ENCODE results near the gene WDR90.

The WDR90 gene

GRCh38 chr16:625977-626765, 23.0 kb upstream of the WDR90 start:
- in situ Hi-C loops (cut with HindIII; ENCODE audit: low sequenced_read_pairs): no loop called here

- in situ Hi-C loops (cut with HindIII; ENCODE audit: low sequenced_read_pairs): no loop called here
Observed at GRCh38 chr16:626787-627453, 22.2 kb upstream of the WDR90 start.

DNA sequence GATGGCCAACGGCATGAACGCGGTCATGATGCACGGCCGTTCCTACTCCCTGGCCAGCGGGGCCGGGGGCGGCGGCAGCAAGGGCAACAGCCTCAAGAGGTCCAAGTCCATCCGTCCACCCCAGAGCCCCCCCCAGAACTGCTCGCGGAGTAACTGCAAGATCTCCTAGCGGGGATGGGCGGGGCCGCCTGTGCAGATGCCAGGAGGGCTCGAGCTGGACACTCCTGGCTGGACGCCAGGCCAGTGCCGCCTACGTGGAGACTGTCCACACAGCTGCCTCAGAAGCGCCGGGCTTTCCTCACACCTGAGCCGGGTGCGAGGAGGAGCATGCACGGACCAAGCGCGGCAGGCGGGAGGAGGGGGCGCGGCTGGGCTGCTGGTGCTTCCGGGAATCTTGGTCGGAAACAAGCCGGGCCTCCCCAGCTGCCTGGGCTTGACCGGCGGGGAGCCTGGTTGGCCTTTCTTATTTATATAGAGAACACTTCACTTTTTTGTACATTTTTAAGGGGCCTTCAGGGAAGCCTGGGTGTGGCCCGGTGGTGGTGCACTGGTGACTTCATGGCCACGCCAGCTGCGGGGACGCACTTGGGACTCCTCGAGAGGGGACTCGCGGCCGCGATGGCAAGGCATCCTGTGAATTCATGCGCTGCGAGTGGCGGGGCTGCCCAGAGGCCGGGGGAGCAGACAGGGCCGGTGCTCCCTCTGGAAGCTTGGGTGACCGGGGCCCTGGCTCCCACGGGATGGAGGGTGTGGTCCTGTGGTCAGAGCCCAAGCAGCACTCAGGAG, 21.5 kb upstream of the WDR90 start:
- in situ Hi-C loops (cut with HindIII; ENCODE audit: low sequenced_read_pairs): no loop called here

GRCh38 chr16:628321-629061, 20.7 kb upstream of the WDR90 start:
- in situ Hi-C loops (cut with HindIII; ENCODE audit: low sequenced_read_pairs): no loop called here

DNA sequence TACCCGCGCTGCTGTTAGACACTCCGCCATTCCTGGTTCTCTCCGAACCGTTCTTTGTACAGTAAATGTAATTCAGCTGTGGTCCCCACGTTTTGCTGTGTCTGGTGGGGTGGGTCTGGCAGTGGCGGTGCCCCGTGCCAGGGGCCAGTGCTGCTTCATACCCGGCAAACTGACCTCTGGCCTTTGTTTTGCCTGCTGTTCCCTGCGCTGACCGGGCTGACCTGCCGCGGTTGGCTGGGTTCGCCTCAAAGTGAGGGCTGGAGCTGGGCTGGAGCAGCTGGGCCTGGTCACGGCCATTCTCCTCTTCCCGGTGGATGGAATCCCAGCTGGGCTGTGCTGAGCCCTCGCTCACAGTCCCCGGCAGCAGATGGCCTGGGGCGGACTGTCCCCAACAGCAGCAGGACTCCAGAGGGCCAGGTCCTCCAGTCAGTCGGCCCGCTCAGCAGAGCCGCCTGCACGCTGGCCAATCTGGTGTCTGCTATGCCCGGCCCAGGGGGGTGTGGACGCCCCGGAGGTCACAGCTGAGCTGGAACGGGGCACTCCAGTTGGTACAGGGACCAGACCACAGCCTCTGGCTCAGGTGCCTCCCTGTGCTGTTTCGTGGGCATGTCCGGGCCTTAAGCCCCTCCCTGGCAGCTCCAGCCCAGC, 19.9 kb upstream of the WDR90 start:
- in situ Hi-C loops (cut with HindIII; ENCODE audit: low sequenced_read_pairs): no loop called here

DNA sequence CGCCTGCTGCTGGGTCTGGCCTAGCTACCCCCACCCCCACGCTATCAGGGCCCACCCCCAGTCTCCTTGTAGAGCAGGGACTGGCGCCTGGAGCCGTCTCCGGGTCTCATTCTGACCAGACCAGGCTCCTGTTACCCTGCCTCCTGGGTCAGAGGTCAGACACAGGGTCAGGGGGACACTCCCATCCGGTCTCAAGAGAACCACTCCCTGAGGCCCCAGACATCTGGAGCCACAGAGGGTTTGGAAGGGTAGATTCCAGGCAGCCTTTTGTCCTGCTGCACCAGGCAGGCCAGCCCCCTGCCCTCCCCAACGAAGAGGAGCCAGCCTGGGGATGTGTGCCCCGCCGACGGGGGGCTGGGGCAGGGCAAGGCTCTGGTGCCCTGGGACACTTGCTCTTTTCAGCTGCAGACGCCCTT, 19.3 kb upstream of the WDR90 start:
- in situ Hi-C loops (cut with HindIII; ENCODE audit: low sequenced_read_pairs): no loop called here

DNA sequence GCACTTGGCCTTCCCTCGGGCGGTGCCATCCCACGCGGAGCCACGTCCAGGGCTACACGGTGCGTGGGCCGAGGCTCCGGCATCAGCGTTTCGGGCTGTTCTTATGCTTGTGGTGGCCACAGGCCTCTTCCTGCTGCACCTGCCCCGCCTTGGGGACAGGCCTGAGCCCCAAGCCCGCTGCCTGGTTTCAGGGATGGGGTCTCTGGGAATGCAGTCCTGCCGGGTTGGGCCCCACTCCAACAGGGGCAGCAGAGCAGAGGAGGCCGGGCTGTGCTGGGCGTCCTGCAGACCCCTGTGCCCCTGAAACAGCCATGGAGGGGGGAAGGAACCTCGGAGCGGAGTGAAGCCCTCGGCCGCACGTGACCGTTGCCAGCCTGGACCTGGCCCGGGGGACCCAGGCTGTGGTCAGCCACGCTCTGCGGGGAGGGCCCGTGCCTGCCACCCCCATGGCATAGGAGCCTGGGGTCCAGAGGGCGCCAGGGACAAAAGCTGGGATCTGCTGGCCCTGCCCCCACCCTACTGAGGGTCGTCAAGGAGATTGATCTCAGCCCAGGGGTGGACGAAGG, 18.8 kb upstream of the WDR90 start:
- in situ Hi-C loops (cut with HindIII; ENCODE audit: low sequenced_read_pairs): no loop called here

GRCh38 chr16:630815-631405, 18.3 kb upstream of the WDR90 start, which contains the start of gene WFIKKN1:
Gene WFIKKN1 (plus strand): TSS chr16:630985. CDS start chr16:631254, 269 bp downstream.
- in situ Hi-C loops (cut with HindIII; ENCODE audit: low sequenced_read_pairs): no loop called here

- in situ Hi-C loops (cut with HindIII; ENCODE audit: low sequenced_read_pairs): no loop called here
Observed at GRCh38 chr16:631808-632358, 17.3 kb upstream of the WDR90 start.

DNA sequence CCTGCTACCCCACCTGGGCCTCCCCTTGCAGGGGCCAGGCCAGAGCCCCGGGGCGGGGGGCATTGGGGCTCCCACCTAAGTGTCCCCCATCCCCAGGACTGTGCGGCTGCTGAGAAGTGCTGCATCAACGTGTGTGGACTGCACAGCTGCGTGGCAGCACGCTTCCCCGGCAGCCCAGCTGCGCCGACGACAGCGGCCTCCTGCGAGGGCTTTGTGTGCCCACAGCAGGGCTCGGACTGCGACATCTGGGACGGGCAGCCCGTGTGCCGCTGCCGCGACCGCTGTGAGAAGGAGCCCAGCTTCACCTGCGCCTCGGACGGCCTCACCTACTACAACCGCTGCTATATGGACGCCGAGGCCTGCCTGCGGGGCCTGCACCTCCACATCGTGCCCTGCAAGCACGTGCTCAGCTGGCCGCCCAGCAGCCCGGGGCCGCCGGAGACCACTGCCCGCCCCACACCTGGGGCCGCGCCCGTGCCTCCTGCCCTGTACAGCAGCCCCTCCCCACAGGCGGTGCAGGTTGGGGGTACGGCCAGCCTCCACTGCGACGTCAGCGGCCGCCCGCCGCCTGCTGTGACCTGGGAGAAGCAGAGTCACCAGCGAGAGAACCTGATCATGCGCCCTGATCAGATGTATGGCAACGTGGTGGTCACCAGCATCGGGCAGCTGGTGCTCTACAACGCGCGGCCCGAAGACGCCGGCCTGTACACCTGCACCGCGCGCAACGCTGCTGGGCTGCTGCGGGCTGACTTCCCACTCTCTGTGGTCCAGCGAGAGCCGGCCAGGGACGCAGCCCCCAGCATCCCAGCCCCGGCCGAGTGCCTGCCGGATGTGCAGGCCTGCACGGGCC, 16.5 kb upstream of the WDR90 start:
- in situ Hi-C loops (cut with HindIII; ENCODE audit: low sequenced_read_pairs): no loop called here

GRCh38 chr16:633336-634050, 15.7 kb upstream of the WDR90 start:
- in situ Hi-C loops (cut with HindIII; ENCODE audit: low sequenced_read_pairs): no loop called here

DNA sequence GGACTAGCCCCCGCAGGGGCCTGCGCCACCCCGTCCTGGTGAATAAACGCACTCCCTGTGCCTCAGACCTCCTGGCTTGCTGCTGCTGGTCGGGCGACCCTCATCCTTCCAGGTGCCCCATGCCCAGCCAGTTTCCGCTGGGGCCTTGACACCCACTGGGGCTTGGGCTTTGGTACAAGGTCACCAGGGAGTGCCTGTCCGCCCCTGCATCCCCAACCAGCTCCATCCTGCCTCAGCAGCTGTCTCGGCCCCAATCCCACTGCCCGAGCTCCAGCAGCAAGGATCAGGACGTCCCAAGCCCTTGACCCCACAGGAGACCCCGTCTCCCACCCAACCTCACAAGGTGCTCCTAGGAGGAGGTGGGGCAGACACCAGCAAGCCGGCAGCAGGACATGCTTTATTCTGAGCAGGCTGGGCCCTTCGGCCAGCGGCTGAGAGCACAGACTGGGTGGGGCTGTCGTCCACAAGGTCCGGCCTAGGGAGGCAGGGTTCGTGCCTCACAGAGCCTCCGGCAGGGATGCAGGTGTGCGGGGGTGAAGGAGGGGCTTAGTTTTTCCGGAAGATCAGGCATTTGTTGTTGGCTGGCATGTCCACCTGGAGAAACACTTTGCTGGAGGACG, 15.0 kb upstream of the WDR90 start:
- in situ Hi-C loops (cut with HindIII; ENCODE audit: low sequenced_read_pairs): no loop called here

- in situ Hi-C loops (cut with HindIII; ENCODE audit: low sequenced_read_pairs): no loop called here
Observed at GRCh38 chr16:634996-635395, 14.2 kb upstream of the WDR90 start.

GRCh38 chr16:635573-636205, 13.5 kb upstream of the WDR90 start:
- in situ Hi-C loops (cut with HindIII; ENCODE audit: low sequenced_read_pairs): no loop called here

DNA sequence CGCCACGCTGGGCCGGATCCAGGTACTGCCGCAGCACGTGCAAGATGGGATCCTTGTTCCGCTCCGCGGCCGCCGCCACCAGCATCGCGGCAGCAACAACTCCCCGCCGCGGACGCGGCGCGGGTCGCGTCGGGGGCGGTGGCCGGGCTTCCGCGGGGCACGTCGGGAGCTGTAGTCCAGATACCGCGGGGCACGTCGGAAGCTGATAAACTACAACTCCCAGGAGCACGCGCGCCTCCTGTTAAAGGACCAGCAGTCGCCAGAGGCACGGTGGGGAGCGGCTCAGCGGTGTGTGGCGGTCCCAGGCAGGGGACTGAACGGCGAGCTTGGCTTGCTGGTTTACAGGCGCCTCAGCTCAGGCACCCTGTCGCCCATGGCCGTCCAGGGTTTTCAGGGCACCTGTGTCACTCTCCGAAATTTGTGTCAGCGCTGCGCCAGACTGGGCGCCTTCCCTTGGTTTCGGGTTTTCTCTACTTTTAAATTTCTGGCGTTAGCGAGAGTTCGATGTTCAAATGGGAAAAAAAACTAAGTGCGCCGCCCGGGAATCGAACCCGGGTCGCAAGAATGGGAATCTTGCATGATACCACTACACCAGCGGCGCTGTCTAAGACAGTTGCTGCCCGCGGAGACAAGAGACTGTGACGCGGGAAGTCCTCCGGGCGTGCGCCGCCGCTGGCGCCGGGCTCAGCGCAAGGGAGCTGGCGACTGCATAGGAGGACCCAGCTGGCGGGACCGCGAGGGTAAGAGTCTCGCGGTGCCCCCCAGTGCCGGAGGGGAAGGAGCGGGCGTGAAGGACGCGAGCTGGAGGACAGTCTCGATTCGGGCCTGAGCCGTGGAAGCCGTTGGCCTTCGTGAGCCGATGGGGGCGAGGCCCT, 12.7 kb upstream of the WDR90 start, which contains the start of gene METTL26:
Gene METTL26, minus strand, starts transcription at position 100 of the 875 bp plus-strand sequence. Its CDS starts 15 bp downstream, at position 85.
- in situ Hi-C loops (cut with HindIII; ENCODE audit: low sequenced_read_pairs): no loop called here
